Liver (tissue), 3 donors: ENCODE measurements around the gene TMTC1.

Experiments
- ATF3 ChIP-seq: IDR thresholded peaks from 2 replicates; pipeline ENCODE4 v1.6.1; 2016; ENCODE audit warnings: antibody characterized with exemption
- CTCF ChIP-seq: fragments of 150-350 bp; IDR thresholded peaks from 2 replicates; pipeline ENCODE4 v1.5.1; 2017; ENCODE audit warnings: improper control_type of control experiment, low read depth, low read length; ENCODE audit not compliant: missing input control
- GABPA ChIP-seq, 2 donors: IDR thresholded peaks in 1 of 2; conservative IDR thresholded peaks in 1 of 2; 2 replicates each; pipeline ENCODE4 v1.6.1; 2016; ENCODE audit warnings: antibody characterized with exemption in 2 of 2, mild to moderate bottlenecking in 1 of 2, moderate library complexity in 1 of 2
- JUND ChIP-seq, 2 donors: IDR thresholded peaks; 2 replicates each; pipeline ENCODE4 v1.6.1; 2016; ENCODE audit warnings: antibody characterized with exemption in 2 of 2
- NR2F2 ChIP-seq: IDR thresholded peaks from 2 replicates; pipeline ENCODE4 v1.6.1; 2016; ENCODE audit warnings: antibody characterized with exemption
- YY1 ChIP-seq: IDR thresholded peaks from 2 replicates; pipeline ENCODE4 v1.6.1; 2016; ENCODE audit warnings: antibody characterized with exemption, mild to moderate bottlenecking
- TF ChIP-seq, protein P1 (sequence below): IDR thresholded peaks from 2 replicates; pipeline ENCODE4 v1.6.1; 2016; ENCODE audit warnings: antibody characterized with exemption, mild to moderate bottlenecking
- donor health status: healthy.
- donor health status: healthy.

GRCh38 chr12:29556363-29556762, 227.4 kb downstream of the TMTC1 start:
- TF ChIP-seq JUND (IDR thresholded peaks at IDR 0.05) = no peak
- no peak for TF ChIP-seq CTCF
- no peak for TF ChIP-seq GABPA (IDR thresholded peaks at IDR 0.05 in 1 of 2, conservative IDR thresholded peaks at IDR 0.05 in 1 of 2)
- TF ChIP-seq, protein P1, sequence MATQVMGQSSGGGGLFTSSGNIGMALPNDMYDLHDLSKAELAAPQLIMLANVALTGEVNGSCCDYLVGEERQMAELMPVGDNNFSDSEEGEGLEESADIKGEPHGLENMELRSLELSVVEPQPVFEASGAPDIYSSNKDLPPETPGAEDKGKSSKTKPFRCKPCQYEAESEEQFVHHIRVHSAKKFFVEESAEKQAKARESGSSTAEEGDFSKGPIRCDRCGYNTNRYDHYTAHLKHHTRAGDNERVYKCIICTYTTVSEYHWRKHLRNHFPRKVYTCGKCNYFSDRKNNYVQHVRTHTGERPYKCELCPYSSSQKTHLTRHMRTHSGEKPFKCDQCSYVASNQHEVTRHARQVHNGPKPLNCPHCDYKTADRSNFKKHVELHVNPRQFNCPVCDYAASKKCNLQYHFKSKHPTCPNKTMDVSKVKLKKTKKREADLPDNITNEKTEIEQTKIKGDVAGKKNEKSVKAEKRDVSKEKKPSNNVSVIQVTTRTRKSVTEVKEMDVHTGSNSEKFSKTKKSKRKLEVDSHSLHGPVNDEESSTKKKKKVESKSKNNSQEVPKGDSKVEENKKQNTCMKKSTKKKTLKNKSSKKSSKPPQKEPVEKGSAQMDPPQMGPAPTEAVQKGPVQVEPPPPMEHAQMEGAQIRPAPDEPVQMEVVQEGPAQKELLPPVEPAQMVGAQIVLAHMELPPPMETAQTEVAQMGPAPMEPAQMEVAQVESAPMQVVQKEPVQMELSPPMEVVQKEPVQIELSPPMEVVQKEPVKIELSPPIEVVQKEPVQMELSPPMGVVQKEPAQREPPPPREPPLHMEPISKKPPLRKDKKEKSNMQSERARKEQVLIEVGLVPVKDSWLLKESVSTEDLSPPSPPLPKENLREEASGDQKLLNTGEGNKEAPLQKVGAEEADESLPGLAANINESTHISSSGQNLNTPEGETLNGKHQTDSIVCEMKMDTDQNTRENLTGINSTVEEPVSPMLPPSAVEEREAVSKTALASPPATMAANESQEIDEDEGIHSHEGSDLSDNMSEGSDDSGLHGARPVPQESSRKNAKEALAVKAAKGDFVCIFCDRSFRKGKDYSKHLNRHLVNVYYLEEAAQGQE = no peak
- no peak for TF ChIP-seq NR2F2
- TF ChIP-seq YY1 = no peak
- TF ChIP-seq ATF3 = no peak
